Liver (tissue), 9 donors: Measurements from ENCODE around the gene IRF2. TPM values are rescaled to one million over a fixed set of nuclear protein-coding genes. Genes with fewer than 3 reads are reported as not detected.

ENCODE experiments used
- DNase-seq: peaks from one replicate; pipeline ENCODE4 v3.0.0-alpha.2; 2017; ENCODE audit warnings: low spot score
- H3K27ac ChIP-seq, 2 donors: one replicate each; pipeline ENCODE4 v1.7.0; 2013; ENCODE audit warnings: inconsistent platforms in 2 of 2, low read length in 2 of 2, control low read depth in 1 of 2, low read depth in 1 of 2, mild to moderate bottlenecking in 1 of 2
- H3K27me3 ChIP-seq, 4 donors: one replicate each; pipeline versions ENCODE4 v1.6.1 to v1.7.0; 2013; ENCODE audit warnings: low read length in 3 of 4, inconsistent platforms in 1 of 4, mild to moderate bottlenecking in 1 of 4, moderate library complexity in 1 of 4; ENCODE audit not compliant: control insufficient read depth in 4 of 4, insufficient read depth in 4 of 4
- H3K36me3 ChIP-seq, 4 donors: one replicate each; pipeline versions ENCODE4 v1.6.1 to v1.7.0; 2013; ENCODE audit warnings: low read length in 3 of 4, mild to moderate bottlenecking in 3 of 4, low read depth in 1 of 4, moderate library complexity in 1 of 4; ENCODE audit not compliant: control insufficient read depth in 4 of 4, insufficient read depth in 3 of 4
- H3K4me1 ChIP-seq, 4 donors: one replicate each; pipeline versions ENCODE4 v1.6.1 to v1.7.0; 2013; ENCODE audit warnings: low read length in 3 of 4, mild to moderate bottlenecking in 3 of 4, moderate library complexity in 1 of 4; ENCODE audit not compliant: control insufficient read depth in 4 of 4, insufficient read depth in 4 of 4
- H3K4me3 ChIP-seq, 3 donors: one replicate each; pipeline versions ENCODE4 v1.6.1 to v1.7.0; 2013; ENCODE audit warnings: low read length in 3 of 3, control low read depth in 1 of 3, low read depth in 1 of 3, mild to moderate bottlenecking in 1 of 3
- H3K9ac ChIP-seq, 2 donors: one replicate each; pipeline ENCODE4 v1.7.0; 2013; ENCODE audit warnings: low read length in 2 of 2, mild to moderate bottlenecking in 2 of 2, moderate library complexity in 2 of 2, control low read depth in 1 of 2, low read depth in 1 of 2
- H3K9me3 ChIP-seq, 4 donors: one replicate each; pipeline versions ENCODE4 v1.6.1 to v1.7.0; 2013; ENCODE audit warnings: low read length in 3 of 4; ENCODE audit not compliant: control insufficient read depth in 4 of 4
- EGR1 ChIP-seq, 2 donors: IDR thresholded peaks; 2 replicates each; pipeline ENCODE4 v1.6.1; 2016 to 2018; ENCODE audit warnings: antibody characterized with exemption in 2 of 2, low read depth in 2 of 2
- FOXA1 ChIP-seq: IDR thresholded peaks from 2 replicates; pipeline ENCODE4 v1.6.1; 2016; ENCODE audit warnings: antibody characterized with exemption
- FOXA2 ChIP-seq: IDR thresholded peaks from 2 replicates; pipeline ENCODE4 v1.6.1; 2016; ENCODE audit warnings: antibody characterized with exemption
- GABPA ChIP-seq, 2 donors: IDR thresholded peaks in 1 of 2; conservative IDR thresholded peaks in 1 of 2; 2 replicates each; pipeline ENCODE4 v1.6.1; 2016; ENCODE audit warnings: antibody characterized with exemption in 2 of 2, mild to moderate bottlenecking in 1 of 2, moderate library complexity in 1 of 2
- HNF4A ChIP-seq, 2 donors: conservative IDR thresholded peaks; 2 replicates each; pipeline ENCODE4 v1.6.1; 2016; ENCODE audit warnings: antibody characterized with exemption in 2 of 2, mild to moderate bottlenecking in 2 of 2
- HNF4G ChIP-seq: IDR thresholded peaks from 2 replicates; pipeline ENCODE4 v1.6.1; 2016; ENCODE audit warnings: antibody characterized with exemption
- JUND ChIP-seq, 2 donors: IDR thresholded peaks; 2 replicates each; pipeline ENCODE4 v1.6.1; 2016; ENCODE audit warnings: antibody characterized with exemption in 2 of 2
- MAX ChIP-seq: IDR thresholded peaks from 2 replicates; pipeline ENCODE4 v1.6.1; 2016; ENCODE audit warnings: antibody characterized with exemption
- NR2F2 ChIP-seq: IDR thresholded peaks from 2 replicates; pipeline ENCODE4 v1.6.1; 2016; ENCODE audit warnings: antibody characterized with exemption
- RAD21 ChIP-seq, 2 donors: IDR thresholded peaks; 2 replicates each; pipeline ENCODE4 v1.6.1; 2016; ENCODE audit warnings: antibody characterized with exemption in 2 of 2, mild to moderate bottlenecking in 2 of 2
- REST ChIP-seq: IDR thresholded peaks from 2 replicates; pipeline ENCODE4 v1.6.1; 2016; ENCODE audit warnings: antibody characterized with exemption, mild to moderate bottlenecking
- RXRA ChIP-seq, 2 donors: IDR thresholded peaks; 2 replicates each; pipeline ENCODE4 v1.6.1; 2017 to 2018; ENCODE audit warnings: antibody characterized with exemption in 2 of 2, mild to moderate bottlenecking in 1 of 2
- TAF1 ChIP-seq: conservative IDR thresholded peaks from 2 replicates; pipeline ENCODE4 v1.6.1; 2016; ENCODE audit warnings: antibody characterized with exemption, mild to moderate bottlenecking
- YY1 ChIP-seq: IDR thresholded peaks from 2 replicates; pipeline ENCODE4 v1.6.1; 2016; ENCODE audit warnings: antibody characterized with exemption, mild to moderate bottlenecking
- ZBTB33 ChIP-seq: IDR thresholded peaks from 2 replicates; pipeline ENCODE4 v1.6.1; 2016; ENCODE audit warnings: antibody characterized with exemption
- WGBS: extraction: QIAGEN DNeasy Blood & Tissue Kit; methylation state at CpG from one replicate; pipeline ENCODE4 v1.1.7; 2013; 5-methylcytosine and 5-hydroxymethylcytosine counted together
- polyA plus RNA-seq, 2 donors: library from polyadenylated mRNA; stranded (reverse) in 1 of 2; unstranded in 1 of 2; fragments of 200-250 nt in 1 of 2; fragments of >200 nt in 1 of 2; fragmentation: Nextera tagmentation in 1 of 2; extraction: Ambion mirVana in 1 of 2; gene quantifications; one replicate each; pipeline versions ENCODE4 v1.2.1 to v1.2.3, GENCODE V29; 2013 to 2015
- total RNA-seq, 2 donors: library from RNA; depleted of rRNA; stranded (reverse); fragments of >200 nt; gene quantifications; one replicate each; pipeline ENCODE4 v1.2.3, GENCODE V29; 2014
- donor health status: healthy.
- donor health status: healthy.
- donor health status: healthy.
- donor health status: healthy.
- donor health status: healthy.

Gene IRF2
- total and polyA plus RNA-seq, 4 donors = 12.9 to 25.5 (median 22.2) TPM

GRCh38 chr4:184442314-184442635 is 32.1 kb downstream of the IRF2 start (continued):
- TF ChIP-seq GABPA (IDR thresholded peaks at IDR 0.05 in 1 of 2, conservative IDR thresholded peaks at IDR 0.05 in 1 of 2) = no peak

GRCh38 chr4:184441461-184442313 is 32.7 kb downstream of the IRF2 start:
- peak; percentile 11 for TF ChIP-seq NR2F2
- peak in 1 of 2 donors; percentile 21 for TF ChIP-seq GABPA (IDR thresholded peaks at IDR 0.05 in 1 of 2, conservative IDR thresholded peaks at IDR 0.05 in 1 of 2)
- TF ChIP-seq MAX = no peak
- TF ChIP-seq HNF4G = no peak
- H3K4me1 ChIP-seq = peaks cover 10 to 42% (median 28%) of the 10 kb centered on the region in 4 donors
- WGBS = 77% methylated on average over 13 of the region's 13 CpGs

GRCh38 chr4:184440595-184441358 is 33.6 kb downstream of the IRF2 start:
- H3K36me3 ChIP-seq = no peaks in the 10 kb centered on the region
- no peak overlapping the region for H3K4me3 ChIP-seq
- H3K27ac ChIP-seq = peak overlapping the region in 1 of 2 donors; percentile 23
- H3K9me3 ChIP-seq = no peaks in the 10 kb centered on the region
- no peak overlapping the region for H3K9ac ChIP-seq
- H3K4me1 ChIP-seq = peaks cover 10 to 37% (median 25%) of the 10 kb centered on the region in 4 donors
- no peak for TF ChIP-seq HNF4G
- TF ChIP-seq TAF1 = no peak
- no peak for TF ChIP-seq EGR1 (IDR thresholded peaks at IDR 0.05; ENCODE audit: low read depth in 2 of 2)
- TF ChIP-seq ZBTB33 = no peak
- no peak for TF ChIP-seq RXRA (IDR thresholded peaks at IDR 0.05)
- TF ChIP-seq HNF4A (conservative IDR thresholded peaks at IDR 0.05) = no peak
- no peak for TF ChIP-seq FOXA1
- no peak for TF ChIP-seq FOXA2
- TF ChIP-seq YY1 = no peak
- no peak for TF ChIP-seq MAX
- no peak for TF ChIP-seq JUND (IDR thresholded peaks at IDR 0.05)
- no peak for TF ChIP-seq RAD21 (IDR thresholded peaks at IDR 0.05)
- no peak for TF ChIP-seq REST
- H3K27me3 ChIP-seq = no peaks in the 10 kb centered on the region
- 89% methylated on average over 8 of the region's 8 CpGs for WGBS
- DNase-seq = no peak

More at GRCh38 chr4:184441461-184442313, 32.7 kb downstream of the IRF2 start:
- Histone ChIP-seq H3K27ac (peak overlapping the region in 1 of 2 donors; percentile 45), H3K27me3 (no peaks in the 10 kb centered on the region), H3K9ac (no peak overlapping the region), H3K9me3 (no peaks in the 10 kb centered on the region), H3K4me3 (no peak overlapping the region), H3K36me3 (no peaks in the 10 kb centered on the region)
- no peak for DNase-seq
